ENCODE measurements around the gene GABRA5.

Gene GABRA5

GRCh38 chr15:26985050-26985449, 118.2 kb downstream of the GABRA5 start:
- no peak for DNase-seq

GRCh38 chr15:26996250-26996649, 129.4 kb downstream of the GABRA5 start:
- DNase-seq: no peak

Measured in nucleus accumbens (tissue), 56 donors.